Esophagus muscularis mucosa (tissue), 4 donors: ENCODE data around the gene ADGRB3. TPM values are rescaled to one million over a fixed set of nuclear protein-coding genes. Genes with fewer than 3 reads are reported as not detected.

Experiments used
- DNase-seq: peaks from one replicate; pipeline ENCODE4 v3.0.0-alpha.2; 2017; ENCODE audit errors: extremely low spot score
- H3K27ac ChIP-seq, 4 donors: fragments of 200-600 bp; sonication (generic); replicated peaks in 1 of 4; 1 replicate in 3 of 4; 2 replicates in 1 of 4; pipeline ENCODE4 v1.5.1; 2016 to 2019; ENCODE audit warnings: mild to moderate bottlenecking in 1 of 4
- H3K27me3 ChIP-seq, 4 donors: fragments of 200-600 bp; sonication (generic); one replicate each; pipeline versions ENCODE4 v1.5.1 to v1.6.0; 2016 to 2019
- H3K36me3 ChIP-seq, 4 donors: fragments of 200-600 bp; sonication (generic); one replicate each; pipeline ENCODE4 v1.5.1; 2016 to 2019
- H3K4me1 ChIP-seq, 4 donors: fragments of 200-600 bp; sonication (generic); one replicate each; pipeline ENCODE4 v1.5.1; 2016 to 2019
- H3K4me3 ChIP-seq, 4 donors: fragments of 200-600 bp; sonication (generic); 1 replicate in 2 of 4; 2 replicates in 2 of 4; pipeline ENCODE4 v1.5.1; 2016 to 2019; ENCODE audit warnings: mild to moderate bottlenecking in 4 of 4, moderate library complexity in 1 of 4
- H3K9me3 ChIP-seq, 4 donors: fragments of 200-600 bp; sonication (generic); 1 replicate in 3 of 4; 2 replicates in 1 of 4; pipeline ENCODE4 v1.5.1; 2016 to 2019
- EP300 ChIP-seq: sonication (generic); formaldehyde crosslinking; IDR thresholded peaks from one replicate; pipeline ENCODE4 v1.6.1; 2017; ENCODE audit warnings: antibody characterized with exemption
- POLR2A ChIP-seq: fragments of 450-650 bp; IDR thresholded peaks from one replicate; pipeline ENCODE4 v1.6.1; 2017; ENCODE audit warnings: antibody characterized with exemption, moderate library complexity, mild to moderate bottlenecking, low read depth
- POLR2AphosphoS5 ChIP-seq, 2 donors: sonication (generic); formaldehyde crosslinking; IDR thresholded peaks; one replicate each; pipeline ENCODE4 v1.6.1; 2017; ENCODE audit warnings: antibody characterized with exemption in 2 of 2
- WGBS: methylation state at CpG from one replicate; pipeline ENCODE4 v1.1.5; 2018; 5-methylcytosine and 5-hydroxymethylcytosine counted together
- intact Hi-C: fragments of 100-400 bp; cut with DNase I; formaldehyde crosslinking; loops from one replicate; pipeline ENCODE4 v1.15.1; 2023
- total RNA-seq, 4 donors: library from RNA; depleted of rRNA; stranded (reverse); fragments of >200 nt; gene quantifications; one replicate each; pipeline versions ENCODE4 v1.1.0 to v1.2.1, GENCODE V29; 2016
- TF ChIP-seq, protein P1 (sequence below), 3 experiments: fragments of 200-600 bp in 2 of 3; fragments of 450-650 bp in 1 of 3; sonication (generic) in 2 of 3; IDR thresholded peaks; one replicate each; pipeline ENCODE4 v1.5.1; 2017 to 2019; ENCODE audit warnings: antibody characterized with exemption in 3 of 3, mild to moderate bottlenecking in 2 of 3, moderate library complexity in 1 of 3

The ADGRB3 gene
- total RNA-seq, 4 donors from 2014 or later = 4.9 to 6.3 (median 5.8) TPM

GRCh38 chr6:68653706-68654089 lies 18.6 kb downstream of the ADGRB3 start:
- TF ChIP-seq POLR2A (no peak), EP300 (no peak), POLR2AphosphoS5 (IDR thresholded peaks at IDR 0.05) (no peak)
- TF ChIP-seq, protein P1, sequence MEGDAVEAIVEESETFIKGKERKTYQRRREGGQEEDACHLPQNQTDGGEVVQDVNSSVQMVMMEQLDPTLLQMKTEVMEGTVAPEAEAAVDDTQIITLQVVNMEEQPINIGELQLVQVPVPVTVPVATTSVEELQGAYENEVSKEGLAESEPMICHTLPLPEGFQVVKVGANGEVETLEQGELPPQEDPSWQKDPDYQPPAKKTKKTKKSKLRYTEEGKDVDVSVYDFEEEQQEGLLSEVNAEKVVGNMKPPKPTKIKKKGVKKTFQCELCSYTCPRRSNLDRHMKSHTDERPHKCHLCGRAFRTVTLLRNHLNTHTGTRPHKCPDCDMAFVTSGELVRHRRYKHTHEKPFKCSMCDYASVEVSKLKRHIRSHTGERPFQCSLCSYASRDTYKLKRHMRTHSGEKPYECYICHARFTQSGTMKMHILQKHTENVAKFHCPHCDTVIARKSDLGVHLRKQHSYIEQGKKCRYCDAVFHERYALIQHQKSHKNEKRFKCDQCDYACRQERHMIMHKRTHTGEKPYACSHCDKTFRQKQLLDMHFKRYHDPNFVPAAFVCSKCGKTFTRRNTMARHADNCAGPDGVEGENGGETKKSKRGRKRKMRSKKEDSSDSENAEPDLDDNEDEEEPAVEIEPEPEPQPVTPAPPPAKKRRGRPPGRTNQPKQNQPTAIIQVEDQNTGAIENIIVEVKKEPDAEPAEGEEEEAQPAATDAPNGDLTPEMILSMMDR (IDR thresholded peaks at IDR 0.05) = no peak
- no peaks in the 10 kb centered on the region for H3K27me3 ChIP-seq
- intact Hi-C loops = no loop called here
- no peak overlapping the region for H3K4me3 ChIP-seq
- no peaks in the 10 kb centered on the region for H3K4me1 ChIP-seq
- H3K36me3 ChIP-seq = no peaks in the 10 kb centered on the region
- 72% methylated on average over 2 of the region's 2 CpGs for WGBS
- DNase-seq = no peak
- H3K9me3 ChIP-seq = no peaks in the 10 kb centered on the region
- H3K27ac ChIP-seq = no peak overlapping the region

- no peak overlapping the region for H3K4me3 ChIP-seq
- H3K27me3 ChIP-seq = no peaks in the 10 kb centered on the region
- H3K27ac ChIP-seq = no peak overlapping the region
- H3K9me3 ChIP-seq = no peaks in the 10 kb centered on the region
- no peaks in the 10 kb centered on the region for H3K4me1 ChIP-seq
- no peak for DNase-seq
- no peak for TF ChIP-seq POLR2A
- TF ChIP-seq, protein P1 (IDR thresholded peaks at IDR 0.05) = no peak
- no peak for TF ChIP-seq EP300
- no peak for TF ChIP-seq POLR2AphosphoS5 (IDR thresholded peaks at IDR 0.05)
- intact Hi-C loops = no loop called here
- no peaks in the 10 kb centered on the region for H3K36me3 ChIP-seq
- WGBS = 44% methylated on average over 2 of the region's 2 CpGs
These were observed 19.1 kb downstream of the ADGRB3 start for GRCh38 chr6:68654134-68654533.

GRCh38 chr6:68655028-68655427 lies 19.9 kb downstream of the ADGRB3 start:
- Histone ChIP-seq H3K4me3 (no peak overlapping the region), H3K27me3 (no peaks in the 10 kb centered on the region), H3K9me3 (no peaks in the 10 kb centered on the region), H3K36me3 (no peaks in the 10 kb centered on the region), H3K4me1 (no peaks in the 10 kb centered on the region), H3K27ac (no peak overlapping the region)
- intact Hi-C loops = no loop called here
- 70% methylated on average over 1 of the region's 1 CpG for WGBS
- no peak for DNase-seq
- TF ChIP-seq EP300 (no peak), POLR2A (no peak), POLR2AphosphoS5 (IDR thresholded peaks at IDR 0.05) (no peak)
- TF ChIP-seq, protein P1 (IDR thresholded peaks at IDR 0.05) = no peak

- Histone ChIP-seq H3K4me3 (no peak overlapping the region), H3K9me3 (no peaks in the 10 kb centered on the region), H3K36me3 (no peaks in the 10 kb centered on the region), H3K27ac (no peak overlapping the region), H3K27me3 (no peaks in the 10 kb centered on the region), H3K4me1 (no peaks in the 10 kb centered on the region)
- DNase-seq = no peak
- WGBS = 81% methylated on average over 3 of the region's 3 CpGs
- no peak for TF ChIP-seq EP300
- TF ChIP-seq, protein P1 (IDR thresholded peaks at IDR 0.05) = no peak
- TF ChIP-seq POLR2A = no peak
- no peak for TF ChIP-seq POLR2AphosphoS5 (IDR thresholded peaks at IDR 0.05)
- intact Hi-C loops = no loop called here
These were observed 22.5 kb downstream of the ADGRB3 start for GRCh38 chr6:68657374-68658139.

GRCh38 chr6:68658338-68658737 lies 23.3 kb downstream of the ADGRB3 start:
- no peaks in the 10 kb centered on the region for H3K36me3 ChIP-seq
- intact Hi-C loops = no loop called here
- no peaks in the 10 kb centered on the region for H3K27me3 ChIP-seq
- H3K27ac ChIP-seq = no peak overlapping the region
- no peak overlapping the region for H3K4me3 ChIP-seq
- H3K4me1 ChIP-seq = no peaks in the 10 kb centered on the region
- TF ChIP-seq, protein P1 (IDR thresholded peaks at IDR 0.05) = no peak
- TF ChIP-seq EP300 (no peak), POLR2A (no peak), POLR2AphosphoS5 (IDR thresholded peaks at IDR 0.05) (no peak)
- no peaks in the 10 kb centered on the region for H3K9me3 ChIP-seq
- DNase-seq = no peak
- 87% methylated on average over 2 of the region's 2 CpGs for WGBS
